Measurements from ENCODE around the gene KIZ.
"Not testable (repeated sequence)": the region's sequence is repeated elsewhere in the genome, so short reads cannot be mapped to it uniquely, and the experiment has no call there.

KIZ gene

DNA sequence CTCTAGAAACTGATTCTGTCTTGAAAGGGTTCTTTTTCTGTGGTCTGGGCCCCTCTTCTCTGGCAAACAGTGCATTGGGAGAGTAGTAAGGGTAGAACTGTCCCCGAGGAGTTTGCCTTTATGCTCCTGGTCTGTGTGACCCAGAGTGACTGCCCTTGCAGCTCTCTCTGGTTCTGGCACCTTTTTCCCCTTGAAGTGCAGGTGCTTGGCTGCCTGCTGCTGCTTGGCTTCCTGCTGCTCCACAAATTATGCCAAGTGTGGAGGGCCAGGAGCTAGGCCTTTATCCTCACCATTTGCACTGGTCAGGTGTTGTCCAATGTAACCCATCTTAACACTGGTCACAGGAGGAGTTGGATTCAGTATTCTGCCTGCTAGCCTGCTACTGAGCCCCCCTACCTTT is 11.2 kb downstream of the KIZ start:
- DNase-seq (ENCODE audit: low read depth) = no peak

DNA sequence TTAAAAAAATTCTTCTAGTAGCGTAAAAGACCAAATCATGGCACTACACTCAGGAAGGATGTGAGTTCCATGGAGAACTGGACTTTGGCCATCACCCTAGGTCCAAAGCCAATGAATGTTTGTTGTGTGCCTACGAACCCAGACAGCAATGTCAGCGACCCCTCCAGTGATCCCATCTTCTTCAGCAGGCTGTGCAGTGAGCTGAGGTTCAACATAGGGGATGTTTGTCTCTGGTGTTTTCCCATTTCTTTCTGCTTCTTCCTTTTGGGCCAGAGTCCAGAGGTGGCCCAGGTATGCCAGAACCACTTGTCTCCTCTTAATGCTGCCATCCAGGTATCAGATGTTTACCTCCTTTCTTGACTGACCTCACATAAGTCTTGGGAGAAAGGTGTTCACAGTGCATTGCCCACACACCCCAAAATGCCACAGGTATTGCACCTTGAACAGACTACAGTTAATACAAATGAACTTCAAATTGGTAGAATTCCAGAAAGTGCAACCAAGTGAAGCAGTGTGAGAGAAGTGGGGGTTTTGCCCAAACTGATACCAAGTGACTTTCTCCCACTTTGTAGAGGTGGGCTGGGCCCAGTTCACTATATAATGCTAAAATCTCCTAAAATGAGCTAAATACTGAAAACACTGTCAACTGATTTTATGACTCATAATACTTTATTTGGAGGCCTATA is 14.1 kb downstream of the KIZ start:
- DNase-seq (ENCODE audit: low read depth) = no peak

GRCh38 chr20:21141825-21142224 is 15.9 kb downstream of the KIZ start:
- DNase-seq (ENCODE audit: low read depth) = no peak

GRCh38 chr20:21143194-21143890 is 17.5 kb downstream of the KIZ start:
- DNase-seq (ENCODE audit: low read depth) = no peak

GRCh38 chr20:21145424-21145823 is 19.5 kb downstream of the KIZ start:
- DNase-seq (ENCODE audit: low read depth) = no peak

DNA sequence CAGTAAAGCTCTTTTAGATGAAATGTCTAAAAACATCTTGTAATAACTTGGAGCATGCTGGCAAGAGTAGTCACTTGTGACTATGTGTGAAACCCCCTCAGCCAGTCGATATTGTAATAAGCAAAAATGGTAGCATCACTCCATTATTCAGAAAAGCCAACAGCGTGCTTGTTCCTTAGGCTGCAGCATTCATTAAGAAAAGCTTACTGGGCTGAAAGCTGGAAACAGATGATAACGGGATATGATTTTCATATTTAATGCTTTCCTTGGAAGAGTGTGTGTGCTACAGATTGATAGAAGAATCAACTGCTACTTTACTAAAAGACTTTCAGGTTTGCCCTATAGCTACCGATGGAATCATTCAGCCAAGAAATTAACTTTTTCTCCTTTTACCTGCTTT is 20.3 kb downstream of the KIZ start:
- no peak for DNase-seq (ENCODE audit: low read depth)

- DNase-seq (ENCODE audit: low read depth) = no peak
These were observed 21.7 kb downstream of the KIZ start for GRCh38 chr20:21147593-21147992.

- no peak for DNase-seq (ENCODE audit: low read depth)
These were observed 23.5 kb downstream of the KIZ start for GRCh38 chr20:21149344-21149743.

- DNase-seq (ENCODE audit: low read depth) = no peak
These were observed 25.9 kb downstream of the KIZ start for GRCh38 chr20:21151791-21152190.

- no peak for DNase-seq (ENCODE audit: low read depth)
These were observed 28.8 kb downstream of the KIZ start for GRCh38 chr20:21154692-21155091.

- no peak for DNase-seq (ENCODE audit: low read depth)
These were observed 29.4 kb downstream of the KIZ start for GRCh38 chr20:21155268-21155667.

DNA sequence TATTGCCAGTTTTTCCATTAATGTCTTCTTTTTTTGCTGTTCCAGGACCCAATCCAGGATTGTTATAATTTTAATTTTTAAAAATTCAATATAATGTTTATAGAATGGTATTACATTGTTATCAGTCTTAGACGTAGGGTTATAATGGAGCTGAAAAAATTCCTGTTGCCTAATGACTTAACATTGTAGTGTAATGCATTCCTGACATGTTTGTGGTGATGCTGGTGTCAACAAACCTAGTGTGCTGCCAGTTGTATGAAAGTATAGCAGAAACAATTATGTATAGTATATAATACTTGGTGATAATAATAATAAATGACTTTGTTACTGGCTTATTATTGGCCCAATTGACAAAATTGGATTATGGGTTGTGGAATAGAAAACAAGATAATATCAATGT is 30.4 kb downstream of the KIZ start:
- DNase-seq (ENCODE audit: low read depth) = no peak

DNA sequence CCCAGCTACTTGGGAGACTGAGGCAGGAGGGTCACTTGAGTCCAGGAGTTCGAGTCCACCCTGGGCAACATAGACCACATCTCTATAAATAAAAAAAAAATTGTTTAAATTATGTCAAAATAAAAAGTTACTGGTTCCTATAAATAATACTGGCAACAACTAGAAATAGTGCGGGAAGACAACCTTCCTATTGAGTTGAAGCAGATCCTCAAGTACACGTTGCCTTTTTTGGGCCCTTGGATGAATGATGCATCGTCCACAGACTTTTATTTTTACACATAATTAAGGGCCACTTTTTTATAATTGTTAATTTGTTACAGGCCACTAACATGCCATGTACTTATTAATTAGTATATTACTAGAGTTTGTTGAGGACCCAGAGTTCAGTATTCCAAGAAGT is 31.1 kb downstream of the KIZ start:
- no peak for DNase-seq (ENCODE audit: low read depth)

- no peak for DNase-seq (ENCODE audit: low read depth)
These were observed 33.9 kb downstream of the KIZ start for GRCh38 chr20:21159658-21160380.

DNA sequence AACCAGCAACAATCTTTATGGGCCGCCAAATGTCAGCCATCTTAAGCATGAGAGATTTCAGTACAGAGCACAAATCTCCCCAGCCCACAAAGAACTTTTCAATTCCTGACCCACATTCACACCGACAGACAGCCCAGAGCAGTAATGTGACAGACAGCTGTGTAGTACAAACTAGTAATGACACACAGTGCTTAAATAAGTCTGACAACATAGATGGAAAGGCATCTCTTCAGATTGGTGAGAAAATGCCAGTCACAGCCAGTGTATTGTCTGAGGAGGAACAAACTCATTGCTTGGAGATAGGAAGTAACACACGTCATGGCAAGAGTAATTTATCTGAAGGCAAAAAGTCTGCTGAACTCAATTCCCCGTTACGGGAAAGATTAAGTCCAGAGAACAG is 36.0 kb downstream of the KIZ start:
- DNase-seq (ENCODE audit: low read depth) = no peak

GRCh38 chr20:21162631-21163030 is 36.7 kb downstream of the KIZ start:
- DNase-seq (ENCODE audit: low read depth) = no peak

GRCh38 chr20:21166801-21167200 is 40.9 kb downstream of the KIZ start:
- DNase-seq (ENCODE audit: low read depth) = no peak

GRCh38 chr20:21167261-21167660 is 41.4 kb downstream of the KIZ start:
- DNase-seq (ENCODE audit: low read depth) = no peak

GRCh38 chr20:21168061-21168460 is 42.2 kb downstream of the KIZ start:
- not testable (repeated sequence) for DNase-seq (ENCODE audit: low read depth)

- no peak for DNase-seq (ENCODE audit: low read depth)
These were observed 46.7 kb downstream of the KIZ start for GRCh38 chr20:21172626-21173025.

- DNase-seq (ENCODE audit: low read depth) = no peak
These were observed 47.6 kb downstream of the KIZ start for GRCh38 chr20:21173485-21173884.

DNA sequence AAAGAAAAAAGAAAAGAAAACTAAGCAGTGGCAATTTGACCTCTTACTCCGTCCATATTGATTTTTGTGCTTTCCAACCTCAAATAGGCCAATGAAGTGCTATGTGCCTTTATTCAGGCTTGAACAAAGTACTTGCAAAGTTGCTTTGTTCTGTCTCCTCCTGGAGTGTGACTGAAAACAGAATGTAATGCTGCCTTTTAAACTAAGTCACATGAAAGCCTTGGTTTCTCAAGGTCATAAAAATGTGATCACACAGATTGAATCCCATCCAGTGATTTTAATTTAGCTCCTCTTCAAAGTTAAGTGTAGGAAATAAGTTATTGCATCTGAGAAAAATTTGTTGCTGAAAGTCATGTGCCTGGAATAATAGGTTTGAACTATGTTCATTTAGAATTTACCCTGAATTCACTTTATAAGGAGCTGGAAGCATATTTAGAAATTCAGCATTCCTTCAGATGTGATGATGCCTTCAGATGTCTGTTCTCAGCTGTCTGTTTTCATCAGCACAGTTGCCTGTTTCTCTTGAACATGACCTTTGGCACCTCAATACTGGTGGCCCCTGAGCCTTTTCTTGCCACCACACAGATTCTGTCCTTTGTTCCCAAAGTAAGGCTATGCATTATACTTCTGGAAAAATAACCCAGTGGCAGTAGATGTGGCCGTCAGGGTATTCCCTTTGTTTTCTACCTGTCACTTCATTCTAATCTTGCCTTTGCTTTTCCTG is 48.8 kb downstream of the KIZ start:
- DNase-seq (ENCODE audit: low read depth) = no peak

- no peak for DNase-seq (ENCODE audit: low read depth)
These were observed 49.6 kb downstream of the KIZ start for GRCh38 chr20:21175433-21175832.

Data from fibroblast of the conjunctiva (primary cell).